Activated T-cell treated with anti-CD3 and anti-CD28 coated beads for 1 hour (primary cell): ENCODE measurements around the gene EPHA3.

ENCODE experiments used
- DNase-seq: peaks from one replicate; pipeline ENCODE4 v3.0.0-alpha.2; 2020; ENCODE audit warnings: low read depth

The EPHA3 gene

DNA sequence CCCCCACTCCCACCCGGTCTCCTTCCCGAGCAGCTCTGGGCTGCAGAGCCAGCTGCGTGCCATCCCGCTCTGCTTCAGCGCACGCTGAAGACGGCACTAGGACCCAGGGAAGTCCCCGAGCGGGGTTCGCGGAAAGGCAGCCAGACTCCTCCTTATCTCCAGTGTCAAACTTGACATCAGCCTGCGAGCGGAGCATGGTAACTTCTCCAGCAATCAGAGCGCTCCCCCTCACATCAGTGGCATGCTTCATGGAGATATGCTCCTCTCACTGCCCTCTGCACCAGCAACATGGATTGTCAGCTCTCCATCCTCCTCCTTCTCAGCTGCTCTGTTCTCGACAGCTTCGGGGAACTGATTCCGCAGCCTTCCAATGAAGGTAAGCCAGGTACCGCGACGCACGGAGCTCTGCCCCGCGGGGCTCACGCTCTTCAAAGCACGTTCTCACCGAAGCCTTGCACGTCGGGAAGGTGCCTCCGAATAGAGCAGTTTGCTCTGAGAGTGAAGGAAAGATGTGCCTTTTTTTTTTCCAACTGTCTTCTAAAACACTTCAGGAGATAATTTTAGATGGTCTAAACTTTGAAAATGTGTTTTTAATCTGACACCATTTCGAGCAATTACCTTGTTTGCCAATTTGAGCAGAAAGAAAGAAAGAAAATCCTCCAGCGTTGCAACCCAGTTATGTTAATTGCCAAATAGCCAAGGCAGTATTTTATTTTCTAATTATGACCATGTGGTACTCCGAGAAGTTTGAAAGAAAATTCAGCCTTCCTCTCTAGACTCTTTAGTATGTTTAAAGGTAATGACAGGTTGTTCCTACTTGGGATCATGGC lies at the start of gene EPHA3:
Gene EPHA3 (plus strand): TSS at position 161 of the 830 bp plus-strand sequence. CDS start 128 bp downstream, at position 289.
- DNase-seq, result no peak

DNA sequence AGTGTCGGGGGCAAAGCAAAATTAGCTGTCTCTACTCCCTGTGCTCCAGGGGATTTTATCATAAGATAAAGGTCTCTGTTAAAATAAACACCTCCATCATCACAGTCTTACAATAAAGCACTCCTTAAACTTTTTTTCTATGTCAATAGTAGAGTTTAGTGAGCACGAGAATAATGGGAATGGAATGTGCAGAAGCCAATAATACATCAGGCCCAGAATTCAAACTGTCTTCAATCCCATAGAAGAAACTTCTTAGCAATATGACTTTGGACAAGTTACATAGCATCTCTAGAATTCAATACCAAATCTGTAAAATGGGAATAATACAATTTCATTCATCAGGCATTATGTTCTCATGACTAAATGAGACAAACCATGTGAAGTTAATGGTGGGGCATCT lies 49.0 kb upstream of the EPHA3 start:
- DNase-seq, result no peak

DNA sequence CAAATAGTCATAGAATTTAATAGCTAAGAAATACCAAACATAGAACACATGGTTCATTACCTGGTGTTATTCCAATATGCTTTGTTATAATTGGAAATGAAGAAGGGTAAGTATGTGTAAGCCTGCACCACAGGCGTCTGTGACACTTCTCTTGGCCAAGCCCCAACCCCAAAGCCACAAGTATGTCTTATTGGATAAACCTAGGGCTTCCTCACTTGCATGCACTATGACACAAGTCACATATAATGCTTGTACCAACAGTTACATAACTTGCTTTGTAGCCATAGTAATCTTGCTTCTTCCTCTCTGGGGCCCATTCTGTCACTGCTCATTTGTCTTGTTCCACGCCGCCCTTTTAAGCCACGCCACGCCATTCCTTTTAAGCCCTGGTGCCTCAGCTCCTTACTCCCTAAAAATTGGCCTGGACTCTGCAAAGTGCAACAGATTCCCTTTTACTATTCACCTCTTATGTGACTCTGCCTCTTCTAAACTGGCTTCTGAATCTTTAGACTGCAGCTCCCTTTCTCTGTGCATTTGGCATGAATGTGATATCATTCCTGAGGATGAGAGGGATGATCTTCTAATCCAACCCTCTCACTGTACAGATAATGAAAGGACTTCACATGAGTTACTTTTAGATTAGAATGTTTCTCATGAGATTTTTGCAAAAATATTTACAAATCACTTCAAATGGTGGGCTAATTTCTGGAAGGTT lies 48.1 kb upstream of the EPHA3 start:
- DNase-seq, result no peak

DNA sequence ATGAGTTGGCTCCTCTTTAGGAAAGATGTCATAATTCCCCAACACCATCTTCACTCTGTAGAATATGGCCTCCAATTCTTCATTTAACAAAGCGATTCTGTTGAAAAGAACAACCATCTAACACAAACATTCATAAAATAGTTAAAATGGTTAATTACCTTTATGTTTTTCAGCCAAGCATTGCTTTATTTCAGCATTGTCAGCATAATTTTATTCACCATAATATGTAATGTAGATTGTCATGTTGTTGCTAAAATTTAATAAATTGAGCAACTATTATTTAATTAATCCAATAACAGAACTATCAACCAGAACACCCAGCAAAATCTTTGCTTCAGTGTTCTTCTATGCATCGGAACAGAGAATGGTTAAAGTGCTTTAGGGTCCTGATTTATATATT lies 46.2 kb upstream of the EPHA3 start:
- DNase-seq, result no peak

DNA sequence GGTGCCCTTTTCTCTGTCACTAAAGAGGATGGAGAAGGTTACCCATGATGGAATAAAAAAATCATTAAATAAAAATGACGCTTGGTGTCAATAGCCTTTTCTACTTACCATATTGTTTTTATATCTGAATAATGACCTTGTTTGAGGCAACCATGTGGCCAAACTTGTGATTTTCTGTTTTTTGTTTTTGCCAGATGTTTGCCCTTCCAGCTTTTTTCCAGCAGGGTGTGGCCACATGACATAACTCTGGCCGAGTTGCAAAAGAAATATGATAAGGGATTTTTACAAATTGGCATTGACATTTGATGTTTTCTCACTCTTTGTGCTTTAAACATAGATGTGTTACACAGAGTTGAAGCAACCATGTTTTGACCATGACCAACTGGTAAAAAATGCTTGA lies 39.7 kb upstream of the EPHA3 start:
- no peak for DNase-seq

DNA sequence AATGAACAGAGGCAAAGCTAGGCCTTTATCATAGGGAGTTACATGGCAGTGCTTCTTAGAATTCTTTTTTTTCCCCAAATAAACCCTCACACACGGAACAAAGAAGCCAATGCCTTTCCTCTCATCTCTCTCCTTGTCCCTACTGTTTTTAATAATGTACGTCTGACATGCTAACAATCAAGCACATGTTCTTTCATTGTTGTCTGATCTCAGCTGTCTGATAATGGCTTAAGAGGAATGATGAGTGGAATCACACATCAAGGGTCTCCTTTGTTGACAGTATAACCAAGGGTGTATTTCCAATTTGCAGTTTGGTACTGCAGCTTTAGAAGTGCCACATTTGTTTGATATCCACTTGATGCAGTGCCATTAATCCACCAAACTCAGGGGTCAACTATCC lies 34.8 kb upstream of the EPHA3 start:
- no peak for DNase-seq

DNA sequence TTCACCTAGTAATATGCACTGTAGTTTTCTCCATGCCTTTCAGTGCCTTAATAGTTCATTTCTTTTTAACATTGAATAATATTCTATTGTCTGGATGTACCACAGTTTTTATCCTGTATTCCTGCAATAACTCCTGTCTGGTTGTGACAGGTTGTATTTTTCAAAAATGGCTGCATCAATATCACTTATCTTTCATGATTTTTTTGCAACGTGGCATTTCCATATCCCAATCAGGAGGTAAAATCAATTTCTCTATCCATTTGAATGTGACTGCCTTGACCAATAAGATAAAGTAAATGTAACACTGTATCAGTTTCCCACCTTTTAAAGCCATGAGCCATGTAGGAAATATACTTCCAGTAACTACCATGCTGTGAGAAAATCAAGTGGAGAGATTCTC lies 27.5 kb upstream of the EPHA3 start:
- DNase-seq, result no peak

DNA sequence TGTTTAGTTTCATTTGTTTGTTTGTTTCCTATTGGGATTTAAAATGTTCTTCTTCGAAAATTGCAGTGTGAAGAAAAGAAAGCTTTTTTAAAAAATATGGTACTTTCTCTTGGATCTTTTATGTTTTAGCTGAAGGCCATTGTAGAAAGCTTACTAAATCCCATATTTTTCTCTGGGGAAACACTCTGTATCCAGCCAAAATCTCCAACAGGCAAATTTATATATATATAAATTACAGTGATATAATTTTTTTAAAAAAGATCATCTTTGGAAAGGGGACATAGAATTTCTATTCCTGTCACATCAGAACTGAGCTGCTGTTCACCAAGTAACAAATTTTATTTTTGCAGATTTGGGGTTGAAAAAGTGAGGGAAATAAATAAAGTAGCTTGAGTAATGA lies 19.6 kb upstream of the EPHA3 start:
- DNase-seq, result no peak

DNA sequence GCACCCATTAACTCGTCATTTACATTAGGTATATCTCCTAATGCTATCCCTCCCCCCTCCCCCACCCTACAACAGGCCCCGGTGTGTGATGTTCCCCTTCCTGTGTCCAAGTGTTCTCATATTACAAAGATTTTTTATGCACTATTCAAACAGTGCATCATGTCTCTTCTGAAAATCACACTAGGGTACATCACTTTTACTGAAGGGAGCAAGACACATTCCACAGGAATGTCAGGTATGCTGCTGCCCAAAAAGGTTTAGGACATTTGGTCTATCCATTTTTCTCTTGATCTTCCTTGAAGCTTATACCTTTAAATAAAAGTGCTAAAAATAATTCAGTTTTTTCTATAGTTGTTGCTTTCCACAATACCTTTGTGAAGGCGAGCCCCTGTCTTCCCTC lies 9.2 kb upstream of the EPHA3 start:
- DNase-seq, result no peak

DNA sequence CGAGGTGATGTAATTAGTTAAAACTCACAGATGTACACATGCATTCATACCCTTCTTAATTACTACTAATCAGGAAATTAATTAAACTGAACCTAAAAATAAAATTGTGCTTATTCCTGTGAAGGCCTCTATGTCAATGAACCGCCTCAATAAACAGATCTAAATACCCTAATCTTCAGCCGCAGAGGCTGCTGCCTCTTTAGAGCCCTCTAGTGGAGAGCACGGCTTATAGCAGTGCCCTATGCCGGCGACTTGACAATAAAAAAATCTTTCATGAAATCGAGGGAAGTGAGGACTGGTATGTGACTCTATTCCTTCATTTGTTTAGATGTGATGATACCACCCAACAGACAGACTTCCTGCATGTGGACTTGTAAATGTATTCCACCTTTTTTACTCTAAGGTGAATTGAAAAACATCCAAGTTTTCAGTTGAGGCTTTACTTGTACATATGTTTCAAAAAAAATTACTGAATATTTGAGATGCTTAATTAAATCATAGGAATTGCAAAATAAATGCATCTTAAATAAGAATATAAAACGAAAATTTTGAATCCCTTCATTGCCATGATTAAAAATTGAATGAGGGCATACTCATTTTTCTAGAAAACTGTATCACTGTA lies 8.3 kb upstream of the EPHA3 start:
- DNase-seq, result no peak

DNA sequence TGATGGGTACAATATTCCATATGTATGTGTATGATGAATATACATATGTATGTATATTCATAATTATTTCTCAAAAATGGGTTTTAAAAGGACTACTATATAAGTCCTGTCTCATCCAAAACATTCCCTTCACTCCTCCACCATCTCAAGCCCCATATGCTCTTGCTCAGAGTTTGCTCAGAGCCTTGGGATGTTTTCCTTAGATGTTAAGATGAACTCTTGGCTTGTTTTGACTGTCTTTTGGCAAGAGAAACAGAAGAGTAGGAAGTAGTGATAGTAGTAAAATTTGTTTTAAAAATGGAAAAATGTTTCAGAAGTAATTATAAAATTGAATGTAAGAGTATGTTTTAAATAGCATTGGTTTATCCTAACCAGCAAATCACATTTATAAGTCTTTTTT lies 6.2 kb upstream of the EPHA3 start:
- DNase-seq, result no peak

DNA sequence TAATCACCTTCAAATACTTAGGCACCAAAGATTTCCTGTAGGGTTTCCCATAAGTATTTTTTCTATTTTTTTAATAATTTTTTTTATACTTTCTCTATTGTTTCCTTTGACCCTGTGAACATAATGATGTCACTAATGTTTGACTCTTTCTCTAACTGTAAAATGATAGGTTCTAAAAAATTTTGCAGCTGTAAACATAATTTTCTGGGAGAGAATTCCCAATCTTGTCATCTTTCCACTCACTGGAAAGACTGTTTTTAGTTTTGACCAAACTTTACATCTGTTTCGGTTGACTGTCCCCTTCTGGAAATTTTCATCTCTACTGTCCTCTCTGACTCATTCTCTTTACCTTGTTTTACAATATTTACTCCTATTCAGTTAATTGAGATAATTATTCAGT lies 5.5 kb upstream of the EPHA3 start:
- no peak for DNase-seq

DNA sequence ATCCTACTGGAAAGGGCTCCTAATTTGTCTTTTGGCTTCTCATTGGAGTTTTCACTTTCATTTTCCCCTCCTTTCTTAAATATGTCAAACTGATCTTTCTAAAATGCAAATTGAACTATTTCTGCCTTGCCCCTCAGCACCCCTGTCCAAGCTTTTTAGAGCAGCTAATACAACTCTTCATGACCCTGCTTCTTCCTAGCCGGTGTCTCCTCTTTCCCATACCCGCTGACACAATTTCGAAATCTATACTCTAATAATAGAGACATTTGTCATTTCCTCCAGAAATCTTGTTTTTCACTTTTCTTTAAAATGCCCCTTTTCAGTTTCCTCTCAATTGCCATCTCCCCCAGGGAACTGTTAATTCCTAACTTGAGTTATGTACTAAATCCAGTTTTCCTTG lies 2.9 kb upstream of the EPHA3 start:
- DNase-seq, result no peak

DNA sequence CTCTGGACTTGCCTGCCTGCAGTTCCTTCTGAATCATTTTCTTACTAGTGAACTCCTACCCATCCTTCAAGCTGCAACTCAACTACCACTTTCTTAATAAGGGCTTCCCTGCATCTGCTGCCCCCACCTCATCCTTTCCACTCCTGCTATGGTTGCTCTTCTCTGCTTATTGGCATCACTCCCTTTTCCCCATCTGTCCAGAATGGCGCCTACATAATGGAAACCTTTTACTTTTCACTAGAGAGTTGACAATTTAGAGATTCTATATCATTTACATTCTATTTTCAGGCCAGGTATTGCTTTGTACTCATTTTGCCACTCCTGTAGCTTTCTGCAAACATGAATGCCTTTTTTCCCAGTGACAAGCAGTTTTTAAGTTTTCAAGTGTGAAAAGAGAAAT lies 1.9 kb upstream of the EPHA3 start:
- no peak for DNase-seq

DNA sequence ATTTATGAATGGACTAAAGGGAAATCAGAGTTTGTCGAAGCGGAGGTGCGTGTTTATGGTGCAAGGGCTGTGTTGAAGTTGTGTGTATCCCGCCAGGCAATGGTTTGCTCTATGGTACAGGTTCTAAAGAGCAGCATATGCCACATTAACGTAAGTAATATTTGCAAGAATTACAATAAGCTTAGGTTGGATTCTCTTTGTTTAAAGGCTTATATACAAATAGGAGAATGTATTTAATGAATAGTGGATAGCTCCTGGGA lies 800 bp downstream of the EPHA3 start:
- DNase-seq, result no peak

DNA sequence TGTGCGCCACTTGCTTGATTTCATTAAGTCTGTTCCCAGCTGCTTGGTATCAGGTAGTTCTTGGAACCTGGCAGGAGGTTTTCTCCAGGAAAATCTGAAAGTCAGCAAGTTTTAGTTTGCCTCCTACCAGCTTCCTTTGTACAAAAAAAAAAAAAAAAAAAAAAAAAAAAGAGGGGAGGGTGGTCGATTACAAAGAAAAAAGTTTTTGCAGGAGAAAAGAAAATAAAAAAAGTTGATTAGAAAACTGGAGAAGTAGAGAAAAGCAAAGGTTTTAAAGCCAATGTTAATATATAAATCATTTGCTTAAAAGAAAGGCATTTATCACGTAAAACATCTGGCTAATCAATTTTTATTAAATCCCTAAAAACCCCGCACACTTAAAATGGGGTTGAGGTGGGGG lies 5.9 kb downstream of the EPHA3 start:
- DNase-seq, result no peak

DNA sequence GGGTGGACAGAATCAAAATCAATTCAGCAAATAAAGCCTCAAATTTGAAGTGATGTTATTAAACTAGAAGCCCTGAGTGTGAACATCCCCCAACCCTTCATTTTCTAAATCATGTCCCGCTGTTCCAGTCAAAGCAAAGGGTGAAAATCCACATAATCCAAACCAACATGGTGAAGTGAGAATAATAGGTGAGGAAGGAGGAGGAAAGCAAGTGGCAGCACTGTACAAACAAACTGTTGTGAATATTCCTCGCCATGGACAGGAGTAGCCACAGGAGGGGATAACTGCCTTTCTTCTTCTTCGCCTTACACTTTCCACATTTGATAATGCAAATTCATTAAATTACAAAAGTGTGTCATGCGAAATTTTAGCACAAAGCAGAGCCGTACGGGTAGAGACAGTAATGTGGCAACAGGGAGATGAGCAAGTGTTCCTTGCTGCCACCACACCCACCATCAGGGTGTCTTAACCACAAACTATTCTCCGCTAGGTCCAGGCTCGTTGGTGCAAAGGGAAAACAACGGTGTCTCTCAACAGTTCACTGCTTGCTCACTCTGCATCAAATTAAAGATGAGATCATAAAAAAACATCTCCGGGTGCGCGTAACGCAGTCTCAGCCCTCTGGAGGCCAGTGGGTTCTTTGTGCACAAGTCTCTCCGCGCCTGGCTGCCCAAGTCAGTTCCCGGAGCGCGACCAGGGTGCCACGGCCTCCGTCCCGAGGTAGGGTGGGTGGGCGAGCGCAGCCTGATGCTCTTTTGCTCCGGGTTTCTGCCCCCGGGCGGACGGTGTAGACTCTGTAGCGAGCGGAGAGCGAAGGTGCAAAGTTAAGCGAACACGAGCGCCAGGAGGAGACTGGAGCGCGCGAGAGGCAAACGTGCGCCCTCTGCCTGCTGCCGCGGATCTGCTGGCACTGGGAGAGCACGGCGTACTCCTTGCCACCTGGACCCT lies 6.7 kb downstream of the EPHA3 start:
- DNase-seq, result no peak

DNA sequence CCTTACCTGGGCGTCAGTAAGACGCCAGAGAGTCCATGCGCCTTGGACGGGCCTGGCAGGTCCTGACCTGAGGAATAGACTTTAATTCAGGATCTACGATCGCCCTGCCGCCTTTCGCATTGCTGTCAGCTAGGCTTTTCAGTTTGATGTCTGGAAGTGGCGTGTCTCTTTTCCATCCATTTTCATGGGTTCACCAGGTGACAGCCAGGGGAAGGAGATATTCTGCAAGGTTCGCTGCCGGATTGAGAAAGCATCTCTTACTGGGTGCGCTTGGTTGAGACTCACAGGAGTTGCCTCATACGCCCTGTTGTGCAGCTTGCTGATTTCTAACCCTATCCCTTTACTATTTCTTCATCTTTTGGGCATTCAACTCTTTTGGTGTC lies 7.4 kb downstream of the EPHA3 start:
- DNase-seq, result no peak

DNA sequence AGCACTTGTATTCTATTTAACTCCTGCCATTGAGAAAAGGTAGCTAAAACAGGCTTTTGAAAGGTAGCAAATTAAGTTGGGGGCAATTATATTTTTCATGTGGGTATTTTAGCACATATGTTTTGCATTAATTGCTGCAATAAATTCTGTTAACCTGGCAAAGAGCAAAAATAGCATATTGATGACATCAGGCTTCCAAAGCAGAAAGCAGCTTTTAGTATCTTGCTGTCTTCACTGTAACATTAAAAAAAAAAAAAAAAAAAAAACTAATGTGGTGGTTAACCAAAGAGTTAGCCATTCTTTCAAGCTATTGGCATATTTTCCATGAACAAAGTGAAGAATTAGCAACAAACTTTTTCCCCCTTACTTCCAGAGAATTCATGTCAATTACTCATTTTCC lies 9.1 kb downstream of the EPHA3 start:
- no peak for DNase-seq

DNA sequence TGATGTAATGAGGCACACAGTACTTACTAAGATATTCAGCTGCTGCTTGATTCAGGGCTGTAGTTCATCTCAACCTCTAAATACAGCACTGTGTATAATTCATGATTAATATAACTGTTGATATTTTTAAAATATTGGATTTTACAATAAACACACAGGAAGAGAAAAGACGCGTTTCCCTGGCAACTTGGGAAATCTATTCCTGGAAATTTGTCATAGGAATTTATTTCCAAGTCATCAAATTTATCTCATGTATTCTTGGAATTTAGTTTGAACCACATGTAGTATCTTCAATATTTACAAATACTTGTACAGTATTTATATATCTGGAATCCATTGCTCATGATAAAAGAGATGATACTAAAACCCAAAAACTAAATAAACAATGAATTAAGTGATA lies 30.6 kb downstream of the EPHA3 start:
- no peak for DNase-seq

DNA sequence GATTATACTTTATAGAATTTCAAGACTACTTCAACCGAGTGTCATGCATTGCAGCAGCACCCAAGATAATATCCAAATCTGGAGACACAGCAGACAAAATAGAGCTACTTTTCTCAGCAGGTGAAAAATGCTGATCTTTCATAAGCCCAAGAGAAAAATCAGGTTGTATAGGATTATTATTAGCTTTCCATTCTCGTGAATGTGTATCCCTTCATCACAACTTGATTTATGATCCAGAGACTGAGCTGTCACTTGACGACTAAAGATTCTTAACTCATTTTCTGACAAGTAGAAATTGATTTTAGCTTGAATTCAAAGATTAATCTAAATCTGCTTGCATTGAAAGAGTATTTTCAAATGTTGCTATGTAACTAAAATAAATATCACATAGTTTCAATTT lies 32.4 kb downstream of the EPHA3 start:
- no peak for DNase-seq

DNA sequence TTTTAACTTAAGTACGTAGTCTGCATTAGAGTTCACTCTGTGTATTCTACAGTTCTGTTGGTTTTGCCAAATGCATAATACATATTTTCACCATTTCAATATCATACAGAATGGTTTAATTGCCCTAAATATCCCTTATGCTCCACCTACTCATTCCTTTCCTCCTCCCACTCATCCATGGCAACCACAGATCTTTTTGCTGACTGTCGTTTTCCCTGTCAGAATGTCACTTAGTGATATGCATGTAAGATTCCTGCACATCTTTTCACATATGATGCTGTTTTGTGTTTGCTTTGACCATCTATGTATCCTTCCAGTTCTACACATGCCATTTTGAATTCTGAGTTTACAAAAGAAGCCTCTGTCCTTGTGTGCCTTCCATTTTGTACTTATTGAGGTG lies 36.7 kb downstream of the EPHA3 start:
- no peak for DNase-seq

DNA sequence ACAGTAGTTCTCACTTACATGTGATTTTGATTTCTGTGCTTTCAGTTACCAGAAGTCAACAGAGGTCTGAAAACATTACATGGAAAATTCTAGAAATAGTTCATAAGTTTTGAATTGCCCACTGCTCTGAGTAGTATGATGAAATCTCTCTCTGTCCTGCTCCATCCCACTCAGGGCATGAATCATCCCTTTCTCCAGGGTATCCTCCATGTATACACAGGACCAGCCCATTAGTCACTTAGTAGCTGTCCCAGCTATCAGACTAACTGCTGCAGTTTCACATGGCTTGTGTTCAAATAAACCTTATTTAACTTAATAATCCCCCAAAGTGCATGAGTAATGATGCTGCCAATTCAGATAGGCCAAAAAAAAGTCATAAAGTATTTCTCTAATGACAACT lies 38.6 kb downstream of the EPHA3 start:
- DNase-seq, result no peak
